GM21576 (cell line): ENCODE results near the gene GPR21.

ENCODE experiments used
- ATAC-seq: cut with Tn5 transposase; IDR thresholded peaks from one replicate; pipeline ENCODE4 v1.9.1; 2021; ENCODE audit warnings: mild to moderate bottlenecking, moderate library complexity; ENCODE audit not compliant: unreplicated experiment

GPR21 gene

GRCh38 chr9:123031963-123032362 lies 1.5 kb upstream of the GPR21 start:
- no peak for ATAC-seq

GRCh38 chr9:123033864-123034601 lies 566 bp downstream of the GPR21 start:
- no peak for ATAC-seq

GRCh38 chr9:123034881-123035510 lies 1.5 kb downstream of the GPR21 start:
- ATAC-seq, result no peak

GRCh38 chr9:123035791-123036190 lies 2.3 kb downstream of the GPR21 start:
- no peak for ATAC-seq

GRCh38 chr9:123036893-123037545 lies 3.6 kb downstream of the GPR21 start:
- ATAC-seq, result no peak

GRCh38 chr9:123039617-123040219 lies 6.3 kb downstream of the GPR21 start:
- no peak for ATAC-seq

- ATAC-seq, result no peak
These were observed 7.3 kb downstream of the GPR21 start for GRCh38 chr9:123040801-123041200.

GRCh38 chr9:123041489-123041888 lies 8.0 kb downstream of the GPR21 start:
- no peak for ATAC-seq

- no peak for ATAC-seq
These were observed 9.8 kb downstream of the GPR21 start for GRCh38 chr9:123043081-123043939.

- ATAC-seq, result no peak
These were observed 11.1 kb downstream of the GPR21 start for GRCh38 chr9:123044586-123044985.

- no peak for ATAC-seq
These were observed 13.1 kb downstream of the GPR21 start for GRCh38 chr9:123046406-123047195.

GRCh38 chr9:123048748-123049147 lies 15.3 kb downstream of the GPR21 start:
- ATAC-seq, result no peak

GRCh38 chr9:123049589-123050222 lies 16.2 kb downstream of the GPR21 start:
- ATAC-seq, result no peak

GRCh38 chr9:123053046-123053445 lies 19.6 kb downstream of the GPR21 start:
- no peak for ATAC-seq

GRCh38 chr9:123053711-123054110 lies 20.2 kb downstream of the GPR21 start:
- ATAC-seq, result no peak

GRCh38 chr9:123058834-123059233 lies 25.4 kb downstream of the GPR21 start:
- no peak for ATAC-seq

- no peak for ATAC-seq
These were observed 26.2 kb downstream of the GPR21 start for GRCh38 chr9:123059472-123060220.

GRCh38 chr9:123061216-123061615 lies 27.7 kb downstream of the GPR21 start:
- ATAC-seq, result no peak
